GM12865 (cell line): ENCODE results near the gene OTUD1.

Source experiments
- DNase-seq: peaks from one replicate; pipeline ENCODE4 v3.0.0; 2010; ENCODE audit warnings: low read depth
- H3K4me3 ChIP-seq: 2 replicates; pipeline ENCODE4 v1.5.1; 2011; ENCODE audit warnings: mild to moderate bottlenecking, low read depth, low read length, control low read depth
- CTCF ChIP-seq: IDR thresholded peaks from 2 replicates; pipeline ENCODE4 v1.5.1; 2011; ENCODE audit warnings: low read length, control low read depth, low read depth, inconsistent platforms; ENCODE audit not compliant: insufficient read depth; ENCODE audit errors: missing control alignments

Gene OTUD1

GRCh38 chr10:23436983-23437382 lies 1.9 kb upstream of the OTUD1 start:
- no peak overlapping the region for H3K4me3 ChIP-seq
- no peak for DNase-seq
- no peak for TF ChIP-seq CTCF

GRCh38 chr10:23437963-23438546 lies 820 bp upstream of the OTUD1 start:
- no peak for TF ChIP-seq CTCF
- DNase-seq: no peak
- peak overlapping the region; percentile 55 for H3K4me3 ChIP-seq

- TF ChIP-seq CTCF: no peak
- DNase-seq: no peak
- peak overlapping the region; percentile 76 for H3K4me3 ChIP-seq
These were observed 631 bp downstream of the OTUD1 start for GRCh38 chr10:23439452-23439960.

GRCh38 chr10:23439961-23440889 lies 1.4 kb downstream of the OTUD1 start:
- H3K4me3 ChIP-seq: peak overlapping the region; percentile 54
- TF ChIP-seq CTCF: no peak
- DNase-seq: peak; percentile 23

DNA sequence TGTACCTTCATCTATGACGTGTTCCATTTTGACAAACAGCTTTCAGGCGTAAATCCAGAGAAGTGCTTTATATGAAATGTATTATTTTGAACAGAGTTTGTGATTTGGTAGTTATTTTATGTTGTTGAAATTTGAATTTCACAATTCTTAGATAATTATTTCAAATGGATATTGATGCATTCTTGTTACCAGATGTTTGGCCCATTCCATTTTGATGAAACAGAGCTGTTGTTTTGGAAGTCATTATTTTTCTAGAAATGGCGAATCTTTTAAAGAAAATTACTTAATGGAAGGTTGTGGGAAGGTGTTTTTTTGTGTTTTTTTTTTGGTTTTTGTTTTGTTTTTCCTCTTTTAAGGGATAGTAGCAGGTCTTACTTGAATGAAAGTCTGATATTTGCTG lies 2.4 kb downstream of the OTUD1 start:
- TF ChIP-seq CTCF: no peak
- no peak overlapping the region for H3K4me3 ChIP-seq
- no peak for DNase-seq

GRCh38 chr10:23442936-23443335 lies 4.1 kb downstream of the OTUD1 start:
- DNase-seq: no peak
- H3K4me3 ChIP-seq: no peak overlapping the region
- TF ChIP-seq CTCF: no peak
